Lower leg skin (tissue), 4 donors: ENCODE measurements around the gene SMAD9. TPM values are rescaled to one million over a fixed set of nuclear protein-coding genes. Genes with fewer than 3 reads are reported as not detected.
"Not testable (repeated sequence)": the region's sequence is repeated elsewhere in the genome, so short reads cannot be mapped to it uniquely, and the experiment has no call there.

Experiments used
- DNase-seq, 2 donors: peaks; one replicate each; pipeline ENCODE4 v3.0.0-alpha.2; 2019; ENCODE audit warnings: low spot score in 2 of 2
- H3K4me3 ChIP-seq: fragments of 200-600 bp; sonication (generic); 2 replicates; pipeline ENCODE4 v1.5.1; 2017; ENCODE audit warnings: mild to moderate bottlenecking, low read depth; ENCODE audit not compliant: poor library complexity, severe bottlenecking
- CTCF ChIP-seq, 3 donors: fragments of 450-650 bp; IDR thresholded peaks; one replicate each; pipeline ENCODE4 v1.5.1; 2016; ENCODE audit warnings: antibody characterized with exemption in 3 of 3, mild to moderate bottlenecking in 3 of 3, moderate library complexity in 2 of 3
- POLR2A ChIP-seq, 2 donors: fragments of 450-650 bp; IDR thresholded peaks; one replicate each; pipeline ENCODE4 v1.6.1; 2016 to 2017; ENCODE audit warnings: antibody characterized with exemption in 2 of 2, mild to moderate bottlenecking in 1 of 2, moderate library complexity in 1 of 2
- WGBS, 2 donors: methylation state at CpG; one replicate each; pipeline ENCODE4 v1.1.5; 2018; 5-methylcytosine and 5-hydroxymethylcytosine counted together
- intact Hi-C: fragments of 100-400 bp; cut with DNase I; formaldehyde crosslinking; loops from one replicate; pipeline ENCODE4 v1.15.0; 2023; ENCODE audit warnings: low total_unique reads
- total RNA-seq, 4 donors: library from RNA; depleted of rRNA; stranded (reverse); fragments of >200 nt; gene quantifications; one replicate each; pipeline ENCODE4 v1.1.0, GENCODE V29; 2016

The SMAD9 gene
- total RNA-seq, 4 donors from 2014 or later = 1.4 to 4.4 (median 2.2) TPM

DNA sequence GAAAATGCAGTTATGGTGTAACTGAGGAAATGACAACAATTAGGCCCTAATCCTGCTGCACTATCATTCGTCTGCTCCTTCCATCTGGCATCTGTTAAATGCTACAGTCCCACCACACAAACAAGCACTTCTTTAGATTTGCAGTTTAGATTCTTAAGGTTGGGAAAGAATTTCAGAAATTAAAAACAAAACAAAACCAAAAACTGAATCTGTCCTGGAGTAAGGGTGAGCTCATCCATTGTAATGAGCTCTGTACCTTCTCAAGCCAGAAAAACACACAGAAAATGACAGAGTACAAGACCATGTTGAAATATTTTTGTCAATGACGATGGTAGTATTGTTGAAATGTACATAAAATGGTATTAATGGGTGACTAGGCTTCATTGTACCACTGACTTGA lies 28.3 kb downstream of the SMAD9 start:
- 46 to 73% methylated on average over 2 of the region's 2 CpGs for WGBS, 2 donors
- TF ChIP-seq CTCF (IDR thresholded peaks at IDR 0.05) (no peak), POLR2A (IDR thresholded peaks at IDR 0.05) (no peak)
- DNase-seq = no peak
- no peak overlapping the region for H3K4me3 ChIP-seq
- intact Hi-C loops = no loop called here

DNA sequence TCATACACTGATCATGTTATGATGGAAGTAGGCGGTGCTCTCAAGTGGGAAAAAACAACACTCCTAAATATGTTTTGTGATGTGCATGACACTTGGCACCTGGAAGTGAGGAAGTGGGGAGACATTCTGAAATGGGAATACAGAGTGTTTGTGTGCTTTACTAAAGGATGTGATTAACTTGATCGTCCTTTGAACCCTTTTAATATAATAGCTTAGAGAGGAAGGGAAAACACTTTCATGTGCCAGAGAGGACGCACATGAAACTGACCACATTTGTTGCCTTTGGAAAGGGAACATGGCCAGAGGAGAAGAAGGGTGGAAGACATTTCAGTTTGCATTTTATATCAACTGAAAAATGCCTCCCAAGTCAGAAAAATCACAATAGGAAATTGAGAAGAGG lies 31.4 kb downstream of the SMAD9 start:
- intact Hi-C loops = no loop called here
- 73 to 77% methylated on average over 3 of the region's 3 CpGs for WGBS, 2 donors
- TF ChIP-seq CTCF (IDR thresholded peaks at IDR 0.05) (no peak), POLR2A (IDR thresholded peaks at IDR 0.05) (no peak)
- DNase-seq = no peak
- no peak overlapping the region for H3K4me3 ChIP-seq

DNA sequence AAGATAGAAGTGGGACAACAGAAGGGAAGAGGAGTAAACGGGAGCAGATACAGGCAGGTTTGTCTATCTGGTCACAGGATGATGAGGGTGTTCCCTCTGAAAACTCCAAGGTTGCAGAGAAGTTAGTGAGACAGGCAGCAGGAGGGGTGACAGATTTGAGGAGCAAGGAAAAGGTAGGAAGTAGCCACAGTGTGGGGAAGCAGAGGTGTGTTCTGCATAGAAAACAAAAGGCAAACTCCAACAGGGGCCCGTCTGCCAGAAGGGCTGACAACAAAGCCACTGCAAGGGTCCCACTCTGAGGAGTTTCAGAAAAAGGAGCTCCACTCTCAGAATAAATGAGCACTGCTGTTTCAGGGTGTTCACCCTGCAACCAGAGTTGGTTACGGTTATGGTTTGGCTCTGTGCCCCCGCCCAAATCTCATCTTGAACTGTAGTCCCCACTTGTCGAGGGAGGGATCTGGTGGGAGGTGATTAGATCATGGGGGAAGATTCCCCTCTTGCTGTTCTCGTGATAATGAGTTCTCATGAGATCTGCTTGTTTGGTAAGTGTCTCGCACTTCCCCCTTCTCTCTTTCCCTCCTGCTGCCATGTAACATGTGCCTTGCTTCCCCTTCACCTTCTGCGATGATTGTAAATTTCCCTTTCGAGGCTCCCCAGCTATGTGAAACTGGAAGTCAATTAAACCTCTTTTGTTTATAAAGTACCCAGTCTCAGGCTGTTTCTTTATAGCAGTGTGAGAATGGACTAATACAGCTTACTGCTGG lies 32.1 kb downstream of the SMAD9 start:
- TF ChIP-seq POLR2A (IDR thresholded peaks at IDR 0.05) = no peak
- no peak for TF ChIP-seq CTCF (IDR thresholded peaks at IDR 0.05)
- H3K4me3 ChIP-seq = no peak overlapping the region
- DNase-seq = no peak
- 60 to 62% methylated on average over 9 of the region's 9 CpGs for WGBS, 2 donors
- intact Hi-C loops = no loop called here

DNA sequence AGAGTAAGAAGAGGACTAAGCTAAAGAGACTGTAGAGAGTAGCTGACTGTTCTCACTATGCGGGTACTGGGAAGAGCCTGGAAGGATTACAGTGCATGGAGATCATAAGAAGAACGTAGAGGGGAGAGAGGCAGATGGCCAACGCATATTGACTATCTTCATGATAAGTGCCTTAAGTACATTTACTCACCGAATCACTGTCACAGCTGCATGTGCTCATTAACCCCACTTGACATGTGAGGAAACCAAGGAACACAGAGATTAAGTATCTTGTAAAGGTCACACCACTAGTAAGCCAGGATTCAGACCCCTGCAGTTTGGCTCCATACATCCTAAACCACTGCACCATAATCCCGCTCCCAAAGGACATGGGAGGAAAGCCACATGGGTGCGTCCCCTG lies 34.1 kb downstream of the SMAD9 start:
- no peak for DNase-seq
- H3K4me3 ChIP-seq = no peak overlapping the region
- intact Hi-C loops = no loop called here
- 93 to 96% methylated on average over 6 of the region's 6 CpGs for WGBS, 2 donors
- no peak for TF ChIP-seq POLR2A (IDR thresholded peaks at IDR 0.05)
- TF ChIP-seq CTCF (IDR thresholded peaks at IDR 0.05) = no peak

DNA sequence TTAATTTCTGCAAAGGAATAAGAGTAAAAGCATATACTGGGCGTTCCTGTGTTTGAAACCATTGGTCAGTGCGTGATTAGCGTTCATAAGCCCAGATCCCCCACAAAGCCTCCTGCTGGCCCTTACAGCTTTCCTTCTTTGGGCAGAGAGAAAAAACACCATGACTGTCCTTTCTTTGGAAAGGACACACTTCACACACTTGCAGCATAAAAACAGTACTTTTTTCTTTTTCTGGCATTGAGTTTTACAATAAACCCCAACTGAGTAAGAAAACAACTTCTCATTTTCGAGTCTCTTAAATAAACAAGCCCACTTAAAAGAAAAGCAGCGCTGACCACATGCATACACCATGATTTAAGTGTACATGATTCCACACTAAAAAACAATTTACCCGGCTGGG lies 35.8 kb downstream of the SMAD9 start:
- no peak overlapping the region for H3K4me3 ChIP-seq
- intact Hi-C loops = no loop called here
- no peak for DNase-seq
- TF ChIP-seq POLR2A (IDR thresholded peaks at IDR 0.05) (no peak), CTCF (IDR thresholded peaks at IDR 0.05) (no peak)
- 95 to 97% methylated on average over 6 of the region's 6 CpGs for WGBS, 2 donors

GRCh38 chr13:36883824-36884223 lies 36.2 kb downstream of the SMAD9 start:
- DNase-seq = no peak
- WGBS, 2 donors = 72 to 75% methylated on average over 6 of the region's 6 CpGs
- TF ChIP-seq CTCF (IDR thresholded peaks at IDR 0.05) (no peak), POLR2A (IDR thresholded peaks at IDR 0.05) (no peak)
- H3K4me3 ChIP-seq = no peak overlapping the region
- intact Hi-C loops = no loop called here

DNA sequence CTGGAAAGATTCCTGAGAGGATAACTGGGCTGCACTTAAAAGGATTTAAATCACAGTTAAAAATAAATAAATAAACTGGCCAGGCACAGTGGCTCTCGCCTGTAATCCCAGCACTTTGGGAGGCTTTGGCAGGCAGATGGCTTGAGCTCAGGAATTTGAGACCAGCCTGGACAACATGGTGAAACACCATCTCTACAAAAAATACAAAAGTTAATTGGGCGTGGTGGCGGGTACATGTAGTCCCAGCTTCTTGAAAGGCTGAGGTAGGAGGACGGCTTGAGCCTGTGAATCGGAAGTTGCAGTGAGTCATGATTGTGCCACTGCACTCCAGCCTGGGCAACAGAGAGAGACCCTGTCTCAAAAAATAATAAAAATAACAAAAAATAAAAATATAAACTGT lies 36.6 kb downstream of the SMAD9 start:
- intact Hi-C loops, H3K4me3 ChIP-seq, DNase-seq: not testable (repeated sequence)
- WGBS, 2 donors = 82 to 89% methylated on average over 5 of the region's 5 CpGs
